ENCODE measurements around the gene TNNT2. TPM values are rescaled to one million over a fixed set of nuclear protein-coding genes. Genes with fewer than 3 reads are reported as not detected.

TNNT2 gene
- total and polyA plus RNA-seq, 2 of the 8 experiments (the other 6 are each of a cell fraction or from before 2014, with no cell fraction given), result 3.1 to 21.0 TPM

DNA sequence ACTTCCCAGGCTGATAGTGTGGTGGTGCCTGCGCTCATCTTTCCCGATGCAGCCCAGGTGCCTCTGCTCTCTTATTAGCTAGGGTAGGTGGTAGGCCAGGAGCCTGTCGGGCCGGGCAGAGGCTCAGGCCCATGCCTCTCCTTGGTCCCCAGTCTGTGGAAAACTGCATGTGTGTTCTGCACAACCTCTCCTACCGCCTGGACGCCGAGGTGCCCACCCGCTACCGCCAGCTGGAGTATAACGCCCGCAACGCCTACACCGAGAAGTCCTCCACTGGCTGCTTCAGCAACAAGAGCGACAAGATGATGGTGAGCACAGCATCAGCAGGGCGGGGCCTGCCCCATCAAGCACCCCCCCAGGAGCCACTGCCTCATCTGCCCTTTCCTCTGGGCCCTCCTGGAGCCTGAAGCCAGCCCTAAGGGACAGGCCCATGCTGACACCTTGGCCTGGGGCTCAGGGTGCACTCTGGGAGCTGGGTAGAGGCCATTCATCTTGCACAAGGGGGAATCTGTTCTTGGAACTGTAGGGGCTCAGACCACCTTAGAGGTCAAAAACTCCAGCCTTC lies 55.6 kb downstream of the TNNT2 start:
- no peak overlapping the region for H3K4me2 ChIP-seq (ENCODE audit: insufficient read depth in 1 of 2, low read depth in 2 of 2, low read length in 2 of 2)
- no peaks in the 10 kb centered on the region for H3K79me2 ChIP-seq (ENCODE audit: control insufficient read depth in 1 of 2, insufficient read depth in 2 of 2, low read length in 2 of 2)
- H3K4me1 ChIP-seq (replicated peaks in 1 of 4; ENCODE audit: control insufficient read depth in 3 of 4, insufficient read depth in 4 of 4, low read length in 3 of 4), result no peaks in the 10 kb centered on the region
- FAIRE-seq (no peak), DNase-seq (ENCODE audit: low read depth in 1 of 2, low spot score in 2 of 2) (no peak)
- H3K4me3 ChIP-seq (ENCODE audit: extremely low read depth in 1 of 4, insufficient read depth in 2 of 4, low read depth in 3 of 4, low read length in 4 of 4), result no peak overlapping the region
- no peak overlapping the region for H2AFZ ChIP-seq (ENCODE audit: low read length)
- no peak overlapping the region; the same call in 1 of the 2 replicates for H4K8ac ChIP-seq (ENCODE audit: extremely low read depth, insufficient read depth, low read length)
- H2BK5ac ChIP-seq (ENCODE audit: low read depth, low read length), result no peak overlapping the region
- no peak overlapping the region for H3K4ac ChIP-seq (replicated peaks; ENCODE audit: insufficient read length, low read depth, low read length)
- H2BK20ac ChIP-seq (ENCODE audit: low read length), result no peak overlapping the region
- no peaks in the 10 kb centered on the region for H4K20me1 ChIP-seq (replicated peaks in 1 of 2; ENCODE audit: control insufficient read depth in 1 of 2, insufficient read depth in 2 of 2, low read length in 2 of 2)
- no peaks in the 10 kb centered on the region for H3K36me3 ChIP-seq (ENCODE audit: control insufficient read depth in 2 of 4, insufficient read depth in 4 of 4, low read length in 3 of 4)
- no peak overlapping the region for H3K56ac ChIP-seq (replicated peaks; ENCODE audit: insufficient read length, low read depth, low read length)
- no peak overlapping the region for H3K27ac ChIP-seq (ENCODE audit: low read depth, low read length)
- no peaks in the 10 kb centered on the region for H3K79me1 ChIP-seq (ENCODE audit: low read depth, low read length)
- POLR2A ChIA-PET (ENCODE audit: partially characterized antibody), result interaction anchor here (0.6 kb wide), 1 partner anchor 81 kb away, joined by 5 read pairs; no protein-coding TSS in a partner anchor
- H3K27me3 ChIP-seq (replicated peaks in 1 of 4; ENCODE audit: control insufficient read depth in 3 of 4, extremely low read depth in 1 of 4, insufficient read depth in 3 of 4, low read length in 3 of 4), result no peaks in the 10 kb centered on the region; a peak in 1 of 7 replicates
- no peak overlapping the region for H2BK15ac ChIP-seq (ENCODE audit: low read length)
- WGBS, 2 experiments (ENCODE audit: extremely low coverage in 1 of 2, insufficient coverage in 1 of 2, insufficient read length in 1 of 2, insufficient replicate concordance in 2 of 2, low coverage in 1 of 2, low lambda C conversion rate in 2 of 2, missing lambda C conversion rate in 1 of 2), result 85% methylated on average over 15 of the region's 15 CpGs; no CpG with 5 or more reads in 1 of the 2 experiments
- no peaks in the 10 kb centered on the region for H3K9me3 ChIP-seq (ENCODE audit: insufficient read depth in 2 of 2, low read depth in 1 of 2, low read length in 1 of 2)
- H3K9ac ChIP-seq (replicated peaks in 1 of 4; ENCODE audit: extremely low read depth in 1 of 4, low read depth in 3 of 4, low read length in 3 of 4), result no peak overlapping the region
- no peak overlapping the region for H4K5ac ChIP-seq (ENCODE audit: insufficient read length, low read depth, low read length)
- no peak overlapping the region for H2AK5ac ChIP-seq (ENCODE audit: low read depth, low read length)
- no peak overlapping the region for H2BK12ac ChIP-seq (ENCODE audit: low read depth, low read length)
- no peak overlapping the region for H3K18ac ChIP-seq (ENCODE audit: extremely low read depth, low read length)
- no peaks in the 10 kb centered on the region; the same call in 1 of the 2 replicates for H3K23me2 ChIP-seq (ENCODE audit: low read depth, low read length)
- H2BK120ac ChIP-seq (replicated peaks; ENCODE audit: low read depth, low read length), result no peak overlapping the region
- no peak overlapping the region for H3K14ac ChIP-seq (ENCODE audit: insufficient read length)
- H3K23ac ChIP-seq (ENCODE audit: insufficient read length), result no peak overlapping the region
- CTCF ChIA-PET (ENCODE audit: partially characterized antibody), result interaction anchor here (0.5 to 2.0 kb wide), 7 partner anchors 9 to 162 kb away, joined by 3 to 7 read pairs (median 4); no protein-coding TSS in a partner anchor
- H4K91ac ChIP-seq (replicated peaks; ENCODE audit: insufficient read length, low read length), result no peak overlapping the region
- TF ChIP-seq RBBP5 (IDR thresholded peaks at IDR 0.05; ENCODE audit: borderline replicate concordance, low read depth, low read length) (no peak), CTBP2 (IDR thresholded peaks at IDR 0.05; ENCODE audit: borderline replicate concordance, insufficient read depth, insufficient read length, low read length) (no peak), PHF8 (conservative IDR thresholded peaks at IDR 0.05; ENCODE audit: low read depth, low read length) (no peak), RAD21 (IDR thresholded peaks at IDR 0.05 in 1 of 2, conservative IDR thresholded peaks at IDR 0.05 in 1 of 2; ENCODE audit: low read depth in 2 of 2, low read length in 2 of 2) (no peak), MAFK (IDR thresholded peaks at IDR 0.05; ENCODE audit: low read depth, low read length) (no peak), SUZ12 (IDR thresholded peaks at IDR 0.05; ENCODE audit: low read length) (no peak), YY1 (IDR thresholded peaks at IDR 0.05; ENCODE audit: low read depth, low read length) (no peak), TAF1 (IDR thresholded peaks at IDR 0.05; ENCODE audit: low read depth, low read length) (no peak), SIN3A (conservative IDR thresholded peaks at IDR 0.05 in 1 of 2, IDR thresholded peaks at IDR 0.05 in 1 of 2; ENCODE audit: low read depth in 1 of 2, low read length in 2 of 2) (no peak), CBX8 (IDR thresholded peaks at IDR 0.05; ENCODE audit: borderline replicate concordance, low read depth, low read length) (no peak), GABPA (IDR thresholded peaks at IDR 0.05; ENCODE audit: borderline replicate concordance, insufficient read depth, low read length) (no peak)
- TF ChIP-seq, protein P1, sequence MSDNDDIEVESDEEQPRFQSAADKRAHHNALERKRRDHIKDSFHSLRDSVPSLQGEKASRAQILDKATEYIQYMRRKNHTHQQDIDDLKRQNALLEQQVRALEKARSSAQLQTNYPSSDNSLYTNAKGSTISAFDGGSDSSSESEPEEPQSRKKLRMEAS (IDR thresholded peaks at IDR 0.05), result no peak

All from H1 (cell line).